ENCODE data around the gene TRAP1.
A peak's percentile ranks its signal among the peaks of the same experiment; 100 is the strongest.

TRAP1 gene

DNA sequence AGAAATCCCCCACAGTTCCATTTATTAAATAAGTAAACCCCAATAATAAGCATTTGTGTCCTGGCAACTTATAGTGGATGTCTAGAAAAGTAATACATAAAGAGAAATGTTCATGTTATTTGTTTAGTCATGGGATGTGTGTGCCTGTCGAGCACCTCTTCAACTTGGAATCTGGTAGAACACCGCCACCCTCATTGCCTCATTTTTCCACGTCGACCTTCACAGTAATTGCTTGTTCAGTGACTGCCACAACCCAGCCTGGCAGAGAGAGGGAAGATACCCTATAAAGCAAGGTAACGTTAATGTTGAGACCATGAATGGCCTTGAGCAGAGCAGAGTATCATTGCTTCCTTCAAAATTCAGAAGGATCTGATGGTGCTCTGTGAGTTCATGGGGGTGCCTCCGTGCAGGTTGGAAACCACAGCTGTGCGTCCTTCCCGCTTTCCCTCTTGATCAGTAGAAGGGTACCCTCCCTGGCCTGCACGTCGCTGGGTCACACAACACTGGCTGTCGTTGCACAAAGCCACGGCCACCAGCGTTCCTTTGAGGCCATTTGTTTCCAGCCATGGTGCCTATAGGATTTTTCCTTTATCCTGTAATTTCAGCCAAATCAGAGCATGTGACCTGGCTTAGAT, 66.6 kb downstream of the TRAP1 start:
- Mint-ChIP-seq H3K27ac (no peak overlapping the region), H3K9me3 (no peaks in the 10 kb centered on the region), H3K4me3 (no peak overlapping the region)

DNA sequence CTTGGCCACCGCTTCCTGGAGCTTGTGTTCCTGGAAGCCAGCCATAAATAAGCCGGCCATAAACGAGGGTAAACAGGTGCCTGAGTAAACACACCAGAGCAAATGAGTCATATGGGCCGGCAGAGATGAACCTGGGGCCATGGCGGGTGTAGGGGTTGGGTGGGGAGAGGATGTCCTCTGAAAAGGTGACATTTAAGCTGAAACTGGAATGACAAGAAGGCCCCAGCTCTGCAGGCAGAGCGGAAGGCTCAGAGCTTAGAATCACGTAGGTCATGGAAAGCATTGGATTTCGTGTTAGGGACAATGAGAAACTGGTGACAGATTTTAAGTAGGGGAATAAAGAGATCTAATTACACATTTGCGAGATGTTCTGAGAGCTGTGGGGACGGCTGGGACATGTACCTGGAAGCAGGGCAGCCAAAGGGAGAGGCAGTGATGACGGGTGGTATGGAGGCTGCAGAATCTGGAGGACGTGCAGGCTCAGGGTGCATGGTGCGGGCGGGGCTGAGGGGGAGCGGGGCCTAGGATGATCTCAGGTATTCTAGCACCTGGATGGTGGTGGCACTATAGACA, 70.9 kb downstream of the TRAP1 start:
- Mint-ChIP-seq H3K9me3 (no peaks in the 10 kb centered on the region), H3K4me1 (no peaks in the 10 kb centered on the region), H3K4me3 (no peak overlapping the region), H3K36me3 (ENCODE audit: low read depth) (peaks cover 4% of the 10 kb centered on the region), H3K27ac (no peak overlapping the region), H3K27me3 (no peaks in the 10 kb centered on the region)
- DNase-seq, result no peak
- ATAC-seq, result no peak

More for the DNA sequence above, 66.6 kb downstream of the TRAP1 start:
- Mint-ChIP-seq H3K36me3 (ENCODE audit: low read depth) (peaks cover 6% of the 10 kb centered on the region), H3K27me3 (no peaks in the 10 kb centered on the region), H3K4me1 (no peaks in the 10 kb centered on the region)
- DNase-seq, result no peak
- no peak for ATAC-seq

DNA sequence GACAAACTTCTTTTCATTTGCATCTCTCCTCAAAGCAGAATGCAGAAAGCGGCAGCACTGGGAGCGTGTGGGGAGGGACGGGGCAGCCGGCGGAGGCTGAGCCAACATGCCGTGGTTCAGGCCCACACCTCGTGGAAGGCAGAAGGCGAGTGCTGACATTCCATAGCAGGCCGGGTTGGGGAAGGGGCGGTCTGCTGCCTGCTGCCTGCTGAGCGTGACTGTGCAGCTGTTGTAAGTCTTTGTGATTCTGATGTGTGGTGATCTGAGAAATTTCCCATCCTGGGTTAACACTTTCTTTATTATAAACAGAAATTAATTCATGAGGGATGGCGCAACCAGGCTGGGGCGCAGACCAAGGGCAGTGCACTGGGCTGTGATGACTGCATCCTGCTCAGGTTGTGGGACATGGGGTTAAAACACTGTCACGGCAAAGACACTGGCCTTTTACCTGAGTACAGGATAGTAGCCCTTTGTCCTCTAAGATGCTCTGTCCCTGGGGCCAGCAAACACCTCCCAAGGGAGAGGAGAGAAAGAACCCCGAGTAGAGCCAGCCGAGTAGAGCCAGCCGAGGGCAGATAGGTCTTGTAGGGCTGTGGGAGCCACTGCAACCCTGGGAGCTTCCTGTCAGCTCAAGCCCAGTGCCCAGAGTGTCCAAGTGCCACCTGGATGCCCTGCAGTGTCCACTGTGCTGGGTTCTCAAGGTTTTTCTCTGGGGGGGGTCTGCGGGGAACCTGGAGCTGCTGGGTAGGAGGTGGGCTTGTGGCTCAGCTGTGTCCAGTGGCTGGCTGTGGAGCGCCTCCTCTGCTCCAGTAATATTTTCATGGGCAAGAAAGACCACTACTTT, 71.6 kb downstream of the TRAP1 start:
- no peaks in the 10 kb centered on the region for H3K27me3 Mint-ChIP-seq
- DNase-seq (no peak), ATAC-seq (no peak)
- peaks cover 4% of the 10 kb centered on the region for H3K36me3 Mint-ChIP-seq (ENCODE audit: low read depth)
- no peak overlapping the region for H3K27ac Mint-ChIP-seq
- no peaks in the 10 kb centered on the region for H3K9me3 Mint-ChIP-seq
- no peak overlapping the region for H3K4me3 Mint-ChIP-seq
- no peaks in the 10 kb centered on the region for H3K4me1 Mint-ChIP-seq

DNA sequence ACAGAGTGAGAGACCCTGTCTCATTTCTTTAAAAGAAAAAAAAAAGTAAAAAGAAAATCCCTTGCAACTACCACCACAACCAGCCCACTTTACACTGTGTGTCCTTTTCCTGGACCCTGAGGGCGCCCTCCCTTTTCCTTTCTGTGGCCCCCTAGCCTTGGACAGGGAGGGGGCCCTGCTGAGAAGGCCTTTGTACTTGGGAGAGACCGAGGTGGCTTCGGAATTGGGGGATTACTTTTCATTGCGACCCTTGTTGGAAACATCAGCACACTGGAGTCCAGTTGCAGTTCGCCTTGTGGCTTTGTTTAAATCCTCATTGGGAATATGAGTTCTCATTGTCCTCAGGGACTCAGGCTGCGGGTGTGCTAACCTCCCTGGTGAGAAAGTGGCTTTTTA, 72.2 kb downstream of the TRAP1 start:
- Mint-ChIP-seq H3K36me3 (ENCODE audit: low read depth) (peaks cover 4% of the 10 kb centered on the region), H3K27me3 (no peaks in the 10 kb centered on the region), H3K4me3 (no peak overlapping the region), H3K4me1 (no peaks in the 10 kb centered on the region), H3K27ac (no peak overlapping the region), H3K9me3 (no peaks in the 10 kb centered on the region)
- ATAC-seq, result no peak
- DNase-seq, result no peak

DNA sequence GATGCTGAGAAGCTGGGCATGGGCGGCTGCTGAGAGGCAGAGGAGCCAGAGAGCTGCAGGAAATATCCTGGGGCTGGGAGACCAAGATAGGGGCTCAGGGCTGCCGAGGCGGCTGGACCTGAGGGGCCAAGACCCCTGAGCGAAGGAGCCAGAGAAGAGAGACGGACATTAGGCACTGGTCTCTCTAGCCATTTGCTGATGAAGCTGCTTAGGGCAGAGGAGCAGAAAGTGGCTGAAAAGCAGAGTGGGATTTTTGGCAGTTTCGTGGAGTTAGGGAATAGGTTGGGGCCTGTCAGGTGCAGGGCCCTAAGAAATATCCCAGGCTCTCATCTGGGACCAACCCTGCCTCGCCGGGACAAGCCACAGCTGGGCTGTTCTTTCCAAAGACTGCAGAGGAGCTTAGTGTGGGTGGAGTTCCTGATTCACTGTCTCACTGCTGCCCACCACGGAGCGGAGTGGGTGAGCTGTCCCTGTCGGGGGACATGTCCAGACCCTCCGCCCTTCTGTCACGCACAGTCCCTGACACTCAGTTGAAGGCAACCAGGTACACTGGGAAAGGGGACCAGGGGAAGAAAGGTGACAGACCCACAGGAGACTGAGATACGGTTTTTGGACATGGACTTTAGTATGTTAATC, 74.1 kb downstream of the TRAP1 start:
- Mint-ChIP-seq H3K4me1 (peaks cover 7% of the 10 kb centered on the region), H3K27me3 (no peaks in the 10 kb centered on the region), H3K36me3 (ENCODE audit: low read depth) (peaks cover 4% of the 10 kb centered on the region), H3K4me3 (no peak overlapping the region), H3K9me3 (no peaks in the 10 kb centered on the region), H3K27ac (no peak overlapping the region)
- ATAC-seq, result no peak
- DNase-seq, result no peak

DNA sequence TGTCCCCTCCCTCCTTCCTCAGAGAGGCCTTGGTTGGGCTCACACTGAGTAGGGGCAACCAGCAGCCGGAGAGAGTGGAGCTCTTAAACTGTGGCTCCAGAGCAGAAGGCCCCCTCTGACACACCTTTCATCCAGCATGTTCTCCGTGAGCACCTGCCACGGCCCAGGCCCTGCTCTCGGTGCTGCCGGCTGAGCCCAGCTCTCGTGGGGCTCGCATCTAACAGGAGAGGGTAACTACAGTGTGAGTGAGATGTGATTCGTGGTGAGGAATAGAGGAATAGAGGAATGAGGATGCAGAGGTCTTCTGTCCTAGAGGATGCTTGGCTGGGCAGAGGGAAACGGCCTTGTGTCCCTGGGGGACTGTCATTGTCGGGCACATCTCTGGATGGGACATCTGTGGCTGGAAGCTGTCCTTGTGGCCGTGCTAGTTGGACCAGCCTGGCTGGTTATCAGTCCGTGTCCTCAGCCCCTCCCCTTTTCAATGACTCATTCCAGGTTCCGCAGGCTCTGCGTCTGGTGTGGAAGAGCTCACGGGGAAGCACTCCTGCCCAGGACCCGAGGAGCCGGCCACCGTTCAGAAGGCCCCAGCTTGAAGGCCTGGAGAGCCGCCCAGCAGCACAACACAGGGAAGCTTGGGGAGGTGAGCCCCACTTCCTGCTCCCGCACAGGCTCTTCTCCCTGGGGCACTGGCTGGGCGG, 74.8 kb downstream of the TRAP1 start:
- DNase-seq (no peak), ATAC-seq (no peak)
- H3K4me1 Mint-ChIP-seq, result peaks cover 14% of the 10 kb centered on the region
- no peaks in the 10 kb centered on the region for H3K9me3 Mint-ChIP-seq
- H3K27me3 Mint-ChIP-seq, result no peaks in the 10 kb centered on the region
- H3K36me3 Mint-ChIP-seq (ENCODE audit: low read depth), result peaks cover 4% of the 10 kb centered on the region
- H3K27ac Mint-ChIP-seq, result peak overlapping the region; percentile 49
- H3K4me3 Mint-ChIP-seq, result no peak overlapping the region

DNA sequence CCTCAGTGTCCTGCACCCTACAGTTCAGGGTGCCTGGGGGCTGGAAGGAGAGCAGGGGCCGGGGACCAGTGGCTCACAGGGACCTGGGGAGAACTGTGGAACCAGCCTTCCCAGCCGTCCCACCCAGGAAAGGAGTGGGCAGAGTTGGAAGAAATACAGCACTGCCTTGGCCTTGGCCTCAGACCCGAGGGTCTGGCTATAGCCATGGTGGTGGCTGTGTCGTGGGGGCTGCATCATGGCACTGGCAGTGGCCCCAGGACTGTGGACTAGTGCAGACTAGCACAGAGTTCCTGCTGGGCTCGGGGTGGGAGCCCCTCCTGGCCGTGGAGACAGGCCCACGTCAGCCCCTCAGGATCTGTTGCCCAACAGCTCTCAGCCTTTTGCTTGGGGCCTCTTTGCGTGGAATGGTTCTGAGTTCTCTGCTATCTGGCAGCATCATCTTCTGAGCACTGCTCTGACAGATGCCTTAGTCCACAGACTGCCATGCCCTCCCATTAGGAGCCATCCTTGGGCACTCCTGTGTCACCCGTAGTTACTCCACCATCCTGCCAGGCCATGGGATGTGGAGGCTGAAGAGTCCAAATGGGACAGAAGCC, 75.4 kb downstream of the TRAP1 start:
- Mint-ChIP-seq H3K4me1 (peaks cover 20% of the 10 kb centered on the region), H3K36me3 (ENCODE audit: low read depth) (peaks cover 4% of the 10 kb centered on the region), H3K27me3 (no peaks in the 10 kb centered on the region), H3K27ac (peak overlapping the region; percentile 49), H3K9me3 (no peaks in the 10 kb centered on the region), H3K4me3 (no peak overlapping the region)
- ATAC-seq, result no peak
- DNase-seq, result no peak

DNA sequence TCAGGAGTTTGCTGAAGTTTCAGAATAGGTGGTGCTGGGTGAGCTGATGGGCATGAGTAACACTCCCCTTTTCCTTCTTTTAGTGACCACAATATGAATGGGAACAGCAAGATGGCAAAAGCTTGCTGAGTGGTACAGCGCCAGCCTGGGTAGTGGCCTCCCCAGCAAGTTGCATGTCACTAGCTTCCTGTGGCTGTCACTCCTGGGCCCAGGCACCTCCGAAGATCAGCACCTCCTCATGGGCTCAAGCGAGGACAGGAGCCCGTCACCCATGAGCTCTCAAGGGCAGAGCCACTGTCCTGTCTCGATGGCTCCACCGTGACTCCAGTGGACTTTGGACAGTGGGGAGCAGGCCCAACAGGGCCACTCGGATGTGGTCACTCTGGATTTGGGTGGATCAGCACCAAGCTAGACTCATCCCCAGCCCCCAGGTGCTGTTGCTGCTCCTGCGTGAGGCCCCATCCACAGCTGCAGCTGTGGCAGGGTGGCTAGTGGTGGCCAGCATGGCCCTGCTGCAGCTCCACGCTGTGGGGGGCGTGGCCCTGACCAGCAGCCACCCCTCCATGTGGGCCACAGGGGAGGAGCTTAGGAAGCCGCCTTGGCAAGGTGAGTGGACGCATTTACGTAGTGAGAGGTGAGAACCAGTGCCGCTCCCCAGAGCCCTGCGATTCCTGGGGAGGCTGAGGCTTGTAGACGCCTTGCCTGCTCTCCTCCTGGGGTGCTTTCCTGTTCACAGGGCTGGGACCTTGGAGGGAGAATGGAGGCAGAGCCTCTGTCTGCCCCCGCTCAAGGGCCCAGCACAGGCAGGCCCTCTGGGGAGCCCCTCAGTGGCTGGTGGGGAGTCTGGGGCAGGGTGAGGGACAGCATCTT, 76.5 kb downstream of the TRAP1 start:
- peaks cover 26% of the 10 kb centered on the region for H3K4me1 Mint-ChIP-seq

DNA sequence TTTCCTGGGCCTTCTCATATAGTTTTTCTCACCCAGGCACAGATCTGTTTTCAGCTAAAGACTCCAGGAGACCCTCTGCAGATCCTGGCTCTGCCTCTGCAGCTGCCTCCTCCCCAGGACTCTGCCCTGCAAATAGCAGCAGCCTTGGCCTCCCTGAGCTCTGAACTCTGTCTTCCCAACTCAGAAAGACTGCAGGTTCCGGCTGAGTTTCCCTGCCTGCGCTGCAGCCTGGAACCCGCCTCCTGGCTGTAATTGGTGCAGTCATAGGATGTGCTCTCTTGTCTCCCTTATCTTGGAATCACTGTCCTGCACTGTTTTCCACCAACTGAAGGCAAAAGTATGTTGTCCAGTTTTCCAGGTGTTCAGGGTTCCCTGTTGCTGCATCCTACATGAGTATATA, 77.1 kb downstream of the TRAP1 start:
- no peak for ATAC-seq
- no peak for DNase-seq
- Mint-ChIP-seq H3K27ac (no peak overlapping the region), H3K9me3 (no peaks in the 10 kb centered on the region), H3K36me3 (ENCODE audit: low read depth) (peaks cover 4% of the 10 kb centered on the region), H3K4me3 (no peak overlapping the region), H3K4me1 (peaks cover 28% of the 10 kb centered on the region), H3K27me3 (no peaks in the 10 kb centered on the region)

More for the DNA sequence above, 76.5 kb downstream of the TRAP1 start:
- H3K9me3 Mint-ChIP-seq, result no peaks in the 10 kb centered on the region
- DNase-seq (no peak), ATAC-seq (no peak)
- no peak overlapping the region for H3K27ac Mint-ChIP-seq
- H3K4me3 Mint-ChIP-seq, result no peak overlapping the region
- H3K36me3 Mint-ChIP-seq (ENCODE audit: low read depth), result peaks cover 4% of the 10 kb centered on the region
- H3K27me3 Mint-ChIP-seq, result no peaks in the 10 kb centered on the region

DNA sequence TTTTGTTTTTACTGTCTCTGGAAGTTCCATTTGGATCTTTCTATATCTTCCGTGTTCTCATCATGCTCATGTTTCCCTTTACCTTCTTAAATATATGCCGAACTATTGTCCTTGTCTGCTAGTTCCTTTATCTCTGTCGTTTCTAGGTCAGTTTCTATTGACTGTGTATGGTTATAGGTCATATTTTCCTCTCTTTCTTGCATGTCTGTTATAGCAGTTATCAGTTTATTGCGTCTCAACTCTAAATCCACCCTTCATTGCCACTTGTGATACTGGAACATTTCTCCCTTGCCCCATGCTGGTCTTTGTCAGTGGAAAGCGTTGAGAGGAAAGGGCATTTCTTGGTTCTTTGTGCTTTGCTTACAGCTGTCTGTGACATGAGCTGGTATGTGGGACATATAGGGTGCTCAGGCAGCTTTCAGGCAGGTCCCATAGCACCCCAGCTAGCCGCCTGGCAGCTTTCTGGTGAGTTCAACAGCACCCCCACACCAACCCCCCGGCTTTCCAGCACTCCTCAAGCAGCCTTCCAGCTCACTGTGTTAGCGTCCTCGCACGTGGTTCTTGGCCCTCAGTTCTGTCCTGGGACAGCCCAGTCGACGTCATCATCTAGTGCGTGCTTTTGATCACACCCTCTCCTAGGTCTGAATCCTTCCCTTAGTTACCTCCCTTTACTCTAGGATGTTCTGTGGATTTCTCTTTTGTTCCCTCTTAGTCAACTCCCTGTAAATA, 78.2 kb downstream of the TRAP1 start:
- Mint-ChIP-seq H3K4me1 (peaks cover 28% of the 10 kb centered on the region), H3K9me3 (no peaks in the 10 kb centered on the region), H3K27me3 (no peaks in the 10 kb centered on the region), H3K27ac (no peak overlapping the region), H3K36me3 (ENCODE audit: low read depth) (peaks cover 4% of the 10 kb centered on the region), H3K4me3 (no peak overlapping the region)
- no peak for ATAC-seq
- no peak for DNase-seq

DNA sequence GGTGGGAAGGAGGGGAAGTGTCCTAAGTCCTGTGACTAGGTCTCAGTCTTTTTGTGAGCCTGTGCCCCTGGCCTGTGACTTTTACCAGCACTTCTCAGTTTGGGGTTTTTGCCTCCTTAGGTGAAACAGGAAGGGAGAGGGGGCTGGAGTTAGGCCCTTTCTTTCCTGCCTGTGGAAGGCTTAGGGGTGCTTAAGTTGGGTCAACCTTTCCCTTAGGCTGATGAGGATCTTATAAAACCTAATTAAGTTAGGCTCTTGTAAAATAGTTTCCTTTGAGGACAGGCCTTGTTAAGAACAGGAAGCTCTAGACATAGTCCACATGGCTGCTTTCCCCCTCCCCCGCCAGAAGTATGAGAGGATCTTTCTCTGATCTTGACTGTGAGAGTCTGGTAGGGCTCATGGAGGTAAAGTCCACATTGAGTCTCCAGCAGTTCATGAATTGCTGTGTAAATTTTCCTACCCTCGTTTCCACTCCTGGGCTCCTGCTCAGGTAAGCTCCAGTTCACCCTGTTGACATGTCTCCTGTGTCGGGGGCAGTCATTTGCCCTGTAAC, 79.9 kb downstream of the TRAP1 start:
- no peaks in the 10 kb centered on the region for H3K9me3 Mint-ChIP-seq
- ATAC-seq (peak; percentile 51), DNase-seq (peak; percentile 25)
- no peaks in the 10 kb centered on the region for H3K27me3 Mint-ChIP-seq
- peak overlapping the region; percentile 2 for H3K4me3 Mint-ChIP-seq
- peak overlapping the region; percentile 85 for H3K27ac Mint-ChIP-seq
- peaks cover 28% of the 10 kb centered on the region for H3K4me1 Mint-ChIP-seq
- H3K36me3 Mint-ChIP-seq (ENCODE audit: low read depth), result peaks cover 1% of the 10 kb centered on the region

DNA sequence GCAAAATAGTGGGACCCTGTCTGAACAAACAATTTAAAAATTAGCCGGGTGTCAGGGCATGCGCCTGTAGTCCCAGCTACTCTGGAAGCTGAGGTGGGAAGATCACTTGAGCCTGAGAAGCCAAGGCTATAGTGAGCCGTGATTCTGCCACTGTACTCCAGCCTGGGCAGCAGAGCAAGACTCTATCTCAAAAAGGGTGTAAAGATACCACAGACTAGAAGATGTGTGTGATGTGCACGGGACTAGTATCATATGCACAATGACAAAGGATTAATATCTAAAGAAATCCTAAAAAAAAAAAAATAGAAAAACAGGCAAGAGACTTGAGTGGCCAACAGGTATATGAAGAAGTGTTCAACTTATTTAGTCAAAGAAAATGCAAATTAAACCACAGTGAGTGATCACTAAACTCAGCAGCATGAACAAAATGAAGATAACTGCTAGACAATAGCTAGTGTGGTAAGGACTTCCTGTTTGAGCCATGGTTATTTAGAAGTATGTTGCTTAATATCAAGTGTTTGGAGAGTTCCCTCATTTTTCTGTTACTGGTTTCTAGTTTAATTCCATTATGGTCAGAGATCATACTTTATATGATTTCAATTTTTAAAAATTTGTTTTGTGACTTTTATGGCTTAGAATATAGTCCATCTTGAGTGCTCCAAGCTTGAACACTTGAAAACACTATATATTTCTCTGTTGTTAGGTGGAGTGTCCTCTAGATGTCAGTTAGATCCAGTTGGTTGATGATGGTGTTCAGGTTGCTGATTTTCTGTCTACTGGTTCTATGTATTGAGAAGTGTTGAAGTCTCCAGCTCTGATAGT, 91.2 kb downstream of the TRAP1 start:
- no peak for DNase-seq
- Mint-ChIP-seq H3K27me3 (no peaks in the 10 kb centered on the region), H3K36me3 (ENCODE audit: low read depth) (no peaks in the 10 kb centered on the region), H3K9me3 (no peaks in the 10 kb centered on the region), H3K4me1 (peaks cover 37% of the 10 kb centered on the region), H3K27ac (peak overlapping the region; percentile 26), H3K4me3 (no peak overlapping the region)
- ATAC-seq, result peak; percentile 84

All from activated naive CD8-positive, alpha-beta T cell treated with anti-CD3 and anti-CD28 coated beads, Interleukin-2, amount 50 U/mL, for 24 hours (primary cell).